Nephron (organoid): ENCODE data around the gene SGPP2.
"Not testable (repeated sequence)": the region's sequence is repeated elsewhere in the genome, so short reads cannot be mapped to it uniquely, and the experiment has no call there.

Source experiments
- H3K27ac Mint-ChIP-seq, 3 experiments: 2 replicates each; pipeline ENCODE4 v1.8.0; 2020; ENCODE audit warnings: mixed read lengths in 3 of 3, mild to moderate bottlenecking in 2 of 3, moderate library complexity in 1 of 3
- H3K27me3 Mint-ChIP-seq: 2 replicates; pipeline ENCODE4 v1.8.0; 2021; ENCODE audit warnings: low read depth, mild to moderate bottlenecking, moderate library complexity, mixed read lengths
- H3K36me3 Mint-ChIP-seq: 2 replicates; pipeline ENCODE4 v1.8.0; 2020; ENCODE audit warnings: low read depth, mixed read lengths
- H3K4me1 Mint-ChIP-seq: 2 replicates; pipeline ENCODE4 v1.8.0; 2020; ENCODE audit warnings: mixed read lengths
- H3K4me3 Mint-ChIP-seq, 3 experiments: 2 replicates each; pipeline ENCODE4 v1.8.0; 2020; ENCODE audit warnings: mild to moderate bottlenecking in 3 of 3, mixed read lengths in 3 of 3, moderate library complexity in 2 of 3
- H3K9me3 Mint-ChIP-seq: 2 replicates; pipeline ENCODE4 v1.8.0; 2020; ENCODE audit warnings: mixed read lengths
- CTCF ChIP-seq, 3 experiments: fragments of 200-600 bp; sonication (generic); IDR thresholded peaks; one replicate each; pipeline ENCODE4 v1.5.0; 2021; ENCODE audit warnings: antibody characterized with exemption in 3 of 3; ENCODE audit not compliant: unreplicated experiment in 3 of 3

The SGPP2 gene

GRCh38 chr2:222576171-222577081 is 152.1 kb downstream of the SGPP2 start:
- Mint-ChIP-seq H3K27me3 (no peaks in the 10 kb centered on the region), H3K4me3 (no peak overlapping the region), H3K27ac (no peak overlapping the region), H3K4me1 (peaks cover 50% of the 10 kb centered on the region), H3K9me3 (no peaks in the 10 kb centered on the region), H3K36me3 (peaks cover 20% of the 10 kb centered on the region)
- no peak for TF ChIP-seq CTCF (IDR thresholded peaks at IDR 0.05; ENCODE audit: unreplicated experiment in 3 of 3)

- no peaks in the 10 kb centered on the region for H3K9me3 Mint-ChIP-seq
- peaks cover 40% of the 10 kb centered on the region for H3K4me1 Mint-ChIP-seq
- H3K4me3 Mint-ChIP-seq: no peak overlapping the region
- H3K27me3 Mint-ChIP-seq: no peaks in the 10 kb centered on the region
- peaks cover 20% of the 10 kb centered on the region for H3K36me3 Mint-ChIP-seq
- TF ChIP-seq CTCF (IDR thresholded peaks at IDR 0.05; ENCODE audit: unreplicated experiment in 3 of 3): no peak
- H3K27ac Mint-ChIP-seq: peak overlapping the region in 2 of 3 experiments; percentile 36 to 54
Observed at GRCh38 chr2:222577341-222577740, 153.0 kb downstream of the SGPP2 start.

GRCh38 chr2:222582928-222583327 is 158.6 kb downstream of the SGPP2 start:
- Mint-ChIP-seq H3K27me3 (no peaks in the 10 kb centered on the region), H3K4me3 (no peak overlapping the region), H3K4me1 (peaks cover 4% of the 10 kb centered on the region), H3K36me3 (peaks cover 68% of the 10 kb centered on the region), H3K9me3 (peaks cover 33% of the 10 kb centered on the region), H3K27ac (no peak overlapping the region)
- peak in 2 of 3 experiments; percentile 10 to 23 for TF ChIP-seq CTCF (IDR thresholded peaks at IDR 0.05; ENCODE audit: unreplicated experiment in 3 of 3)

GRCh38 chr2:222584589-222584988 is 160.2 kb downstream of the SGPP2 start:
- H3K27me3 Mint-ChIP-seq, H3K27ac Mint-ChIP-seq, H3K4me1 Mint-ChIP-seq, H3K4me3 Mint-ChIP-seq: not testable (repeated sequence)
- Mint-ChIP-seq H3K36me3 (peaks cover 76% of the 10 kb centered on the region), H3K9me3 (peaks cover 36% of the 10 kb centered on the region)

- no peak for TF ChIP-seq CTCF (IDR thresholded peaks at IDR 0.05; ENCODE audit: unreplicated experiment in 3 of 3)
- H3K9me3 Mint-ChIP-seq: peaks cover 14% of the 10 kb centered on the region
- no peaks in the 10 kb centered on the region for H3K4me1 Mint-ChIP-seq
- peaks cover 70% of the 10 kb centered on the region for H3K36me3 Mint-ChIP-seq
- H3K27ac Mint-ChIP-seq: no peak overlapping the region
- no peak overlapping the region for H3K4me3 Mint-ChIP-seq
- H3K27me3 Mint-ChIP-seq: no peaks in the 10 kb centered on the region
Observed at GRCh38 chr2:222591661-222592060, 167.3 kb downstream of the SGPP2 start.

GRCh38 chr2:222592176-222592575 is 167.8 kb downstream of the SGPP2 start:
- Mint-ChIP-seq H3K4me1 (no peaks in the 10 kb centered on the region), H3K27ac (no peak overlapping the region), H3K36me3 (peaks cover 68% of the 10 kb centered on the region), H3K27me3 (no peaks in the 10 kb centered on the region), H3K4me3 (no peak overlapping the region), H3K9me3 (peaks cover 10% of the 10 kb centered on the region)
- no peak for TF ChIP-seq CTCF (IDR thresholded peaks at IDR 0.05; ENCODE audit: unreplicated experiment in 3 of 3)
